Prostate gland (tissue), 2 donors: ENCODE results near the gene MYO18B. TPM values are rescaled to one million over a fixed set of nuclear protein-coding genes. Genes with fewer than 3 reads are reported as not detected.

Experiments
- DNase-seq: peaks from one replicate; pipeline ENCODE4 v3.0.0-alpha.2; 2019; ENCODE audit warnings: low spot score
- H3K27ac ChIP-seq, 2 donors: fragments of 200-600 bp; sonication (generic); 2 replicates each; pipeline ENCODE4 v1.5.1; 2017 to 2019
- H3K27me3 ChIP-seq: fragments of 200-600 bp; sonication (generic); replicated peaks from 2 replicates; pipeline ENCODE4 v1.5.1; 2019; ENCODE audit not compliant: insufficient read depth
- H3K36me3 ChIP-seq, 2 donors: fragments of 200-600 bp; sonication (generic); 1 replicate in 1 of 2; 2 replicates in 1 of 2; pipeline versions ENCODE4 v1.5.1 to v1.8.1; 2017 to 2019
- H3K4me1 ChIP-seq: fragments of 200-600 bp; sonication (generic); replicated peaks from 2 replicates; pipeline ENCODE4 v1.5.1; 2019
- H3K4me3 ChIP-seq, 2 donors: fragments of 200-600 bp; sonication (generic); 2 replicates each; pipeline ENCODE4 v1.5.1; 2017 to 2019
- H3K9me3 ChIP-seq: fragments of 200-600 bp; sonication (generic); 2 replicates; pipeline ENCODE4 v1.5.1; 2017
- CTCF ChIP-seq, 4 experiments: fragments of 200-600 bp in 2 of 4; fragments of 450-650 bp in 2 of 4; sonication (generic) in 2 of 4; IDR thresholded peaks; 1 replicate in 3 of 4; 2 replicates in 1 of 4; pipeline ENCODE4 v1.5.1; 2016 to 2019; ENCODE audit warnings: antibody characterized with exemption in 4 of 4, mild to moderate bottlenecking in 2 of 4, moderate library complexity in 2 of 4
- POLR2A ChIP-seq: fragments of 450-650 bp; IDR thresholded peaks from one replicate; pipeline ENCODE4 v1.6.1; 2016; ENCODE audit warnings: antibody characterized with exemption, mild to moderate bottlenecking
- POLR2AphosphoS5 ChIP-seq: sonication (generic); formaldehyde crosslinking; IDR thresholded peaks from one replicate; pipeline ENCODE4 v1.6.1; 2017; ENCODE audit warnings: antibody characterized with exemption
- WGBS: methylation state at CpG from one replicate; pipeline ENCODE4 v1.1.5; 2018; 5-methylcytosine and 5-hydroxymethylcytosine counted together
- intact Hi-C: fragments of 100-400 bp; cut with DNase I; formaldehyde crosslinking; loops from one replicate; pipeline ENCODE4 v1.14.2; 2022
- total RNA-seq, 2 donors: library from RNA; depleted of rRNA; stranded (reverse); fragments of >200 nt; gene quantifications; one replicate each; pipeline ENCODE4 v1.1.0, GENCODE V29; 2016

Gene MYO18B
- total RNA-seq, 2 donors from 2014 or later, result 3.1 to 7.1 TPM

- H3K4me3 ChIP-seq, result no peak overlapping the region
- H3K9me3 ChIP-seq, result no peaks in the 10 kb centered on the region
- 41% methylated on average over 4 of the region's 4 CpGs for WGBS
- H3K4me1 ChIP-seq, result no peaks in the 10 kb centered on the region
- intact Hi-C loops, result no loop called here
- no peaks in the 10 kb centered on the region for H3K27me3 ChIP-seq
- DNase-seq, result no peak
- TF ChIP-seq CTCF (IDR thresholded peaks at IDR 0.05), result no peak
- TF ChIP-seq POLR2A, result no peak
- no peak for TF ChIP-seq POLR2AphosphoS5
- H3K36me3 ChIP-seq, result no peaks in the 10 kb centered on the region
- H3K27ac ChIP-seq, result no peak overlapping the region
These were observed 177.5 kb downstream of the MYO18B start for GRCh38 chr22:25919452-25919851.

GRCh38 chr22:25922141-25922540 is 180.2 kb downstream of the MYO18B start:
- H3K9me3 ChIP-seq, result no peaks in the 10 kb centered on the region
- H3K4me3 ChIP-seq, result no peak overlapping the region
- intact Hi-C loops, result no loop called here
- no peak overlapping the region for H3K27ac ChIP-seq
- no peak for DNase-seq
- H3K36me3 ChIP-seq, result no peaks in the 10 kb centered on the region
- H3K4me1 ChIP-seq, result no peaks in the 10 kb centered on the region
- no peaks in the 10 kb centered on the region for H3K27me3 ChIP-seq
- 87% methylated on average over 10 of the region's 10 CpGs for WGBS
- TF ChIP-seq CTCF (IDR thresholded peaks at IDR 0.05) (no peak), POLR2A (no peak), POLR2AphosphoS5 (no peak)

GRCh38 chr22:25923914-25924313 is 181.9 kb downstream of the MYO18B start:
- H3K4me1 ChIP-seq, result no peaks in the 10 kb centered on the region
- no peak overlapping the region for H3K27ac ChIP-seq
- H3K4me3 ChIP-seq, result no peak overlapping the region
- no peaks in the 10 kb centered on the region for H3K36me3 ChIP-seq
- peaks cover 3% of the 10 kb centered on the region for H3K27me3 ChIP-seq
- H3K9me3 ChIP-seq, result no peaks in the 10 kb centered on the region
- TF ChIP-seq POLR2A (no peak), POLR2AphosphoS5 (no peak), CTCF (IDR thresholded peaks at IDR 0.05) (no peak)
- 44% methylated on average over 8 of the region's 8 CpGs for WGBS
- intact Hi-C loops, result no loop called here
- DNase-seq, result no peak

- Histone ChIP-seq H3K4me3 (no peak overlapping the region), H3K4me1 (no peaks in the 10 kb centered on the region), H3K36me3 (no peaks in the 10 kb centered on the region), H3K27me3 (peaks cover 3% of the 10 kb centered on the region), H3K9me3 (no peaks in the 10 kb centered on the region), H3K27ac (no peak overlapping the region)
- TF ChIP-seq POLR2AphosphoS5 (no peak), POLR2A (no peak), CTCF (IDR thresholded peaks at IDR 0.05) (no peak)
- 61% methylated on average over 3 of the region's 3 CpGs for WGBS
- DNase-seq, result no peak
- intact Hi-C loops, result no loop called here
These were observed 186.1 kb downstream of the MYO18B start for GRCh38 chr22:25928038-25928437.

GRCh38 chr22:25929321-25929878 is 187.4 kb downstream of the MYO18B start:
- Histone ChIP-seq H3K9me3 (no peaks in the 10 kb centered on the region), H3K4me1 (no peaks in the 10 kb centered on the region), H3K4me3 (no peak overlapping the region), H3K27ac (no peak overlapping the region), H3K36me3 (no peaks in the 10 kb centered on the region), H3K27me3 (peaks cover 3% of the 10 kb centered on the region)
- no peak for DNase-seq
- 34% methylated on average over 5 of the region's 5 CpGs for WGBS
- TF ChIP-seq CTCF (IDR thresholded peaks at IDR 0.05), result no peak
- no peak for TF ChIP-seq POLR2AphosphoS5
- no peak for TF ChIP-seq POLR2A
- intact Hi-C loops, result no loop called here
